GM21423 (cell line): ENCODE results near the gene DDAH2.

Experiments
- ATAC-seq: cut with Tn5 transposase; IDR thresholded peaks from one replicate; pipeline ENCODE4 v1.9.1; 2021; ENCODE audit warnings: mild to moderate bottlenecking, moderate library complexity; ENCODE audit not compliant: unreplicated experiment

Gene DDAH2

DNA sequence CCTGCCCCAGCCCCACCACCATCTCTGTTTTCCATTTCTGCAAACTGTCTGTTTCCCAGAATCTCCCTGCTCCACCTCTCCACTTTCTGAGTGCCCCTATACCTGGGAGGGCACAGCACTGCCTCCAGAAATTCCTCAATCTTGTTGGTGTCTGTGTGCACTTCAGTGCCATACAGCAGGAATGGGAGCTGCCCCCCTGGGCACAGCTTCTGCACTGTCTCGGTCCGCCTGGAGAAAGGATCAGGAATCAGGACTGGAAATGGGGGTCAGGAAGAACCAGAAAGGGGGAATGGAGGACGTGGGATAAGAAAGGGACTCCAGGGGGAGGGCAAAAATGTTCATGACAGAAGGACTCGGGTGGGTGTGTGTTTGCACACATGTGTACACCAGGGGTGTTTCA lies 4.6 kb upstream of the DDAH2 start:
- no peak for ATAC-seq

- ATAC-seq, result no peak
These were observed 2.9 kb upstream of the DDAH2 start for GRCh38 chr6:31732029-31732428.

DNA sequence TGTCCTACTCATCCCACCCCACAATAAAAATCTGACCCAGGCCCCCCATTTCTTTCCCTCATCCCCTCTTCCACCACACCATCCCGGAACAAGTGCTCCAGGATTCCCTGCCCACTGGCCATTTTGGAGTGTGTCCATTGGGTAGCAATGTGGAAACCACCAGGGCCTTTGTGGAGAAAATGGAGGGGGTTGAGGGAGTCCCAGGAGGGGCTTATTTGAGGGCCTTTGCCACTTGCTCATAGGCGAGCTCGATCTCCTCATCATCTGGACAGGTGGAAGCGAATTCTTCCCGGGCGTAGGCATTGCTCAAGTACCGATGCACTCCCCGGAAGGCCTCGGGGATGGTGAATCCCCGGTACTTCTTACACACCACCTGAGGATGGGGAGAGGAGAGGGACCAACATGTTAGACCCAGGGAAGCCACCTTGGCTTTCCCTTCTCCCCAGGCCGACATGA lies 1.6 kb upstream of the DDAH2 start:
- no peak for ATAC-seq

DNA sequence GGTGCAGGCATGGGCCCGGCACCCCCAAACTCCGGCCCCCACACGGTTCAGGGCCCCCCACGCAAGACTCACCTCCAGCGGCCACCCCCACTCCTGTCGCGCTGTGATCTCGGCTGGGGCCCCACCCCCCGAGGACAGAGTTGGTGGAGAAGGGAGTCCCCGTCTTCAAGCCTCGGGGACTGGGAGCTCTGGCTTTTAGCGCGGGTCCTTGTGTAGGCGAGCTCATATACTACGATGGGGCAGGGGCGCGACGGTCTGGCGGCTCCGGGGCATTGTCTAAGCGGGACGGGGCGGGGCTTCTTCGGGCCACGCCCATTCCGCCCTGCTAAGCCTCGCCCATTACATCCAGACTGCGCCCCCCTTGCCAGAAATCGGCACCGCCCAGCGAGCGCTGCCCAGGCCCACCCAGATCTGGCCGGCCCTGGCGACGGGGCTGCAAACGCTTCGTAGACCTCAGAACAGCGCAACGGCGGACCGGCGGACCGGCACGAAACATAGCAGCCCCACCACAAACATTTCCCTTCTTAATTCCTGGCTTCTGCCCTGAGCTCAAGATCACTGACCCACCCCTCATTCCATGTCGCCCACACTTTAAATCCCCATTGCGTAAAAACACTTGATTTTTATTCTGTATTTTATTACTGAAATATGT lies 1.0 kb upstream of the DDAH2 start:
- ATAC-seq, result peak; percentile 27

GRCh38 chr6:31729515-31729978 lies 448 bp upstream of the DDAH2 start:
- ATAC-seq, result no peak

- ATAC-seq, result no peak
These were observed 1.1 kb downstream of the DDAH2 start for GRCh38 chr6:31727717-31728671.

DNA sequence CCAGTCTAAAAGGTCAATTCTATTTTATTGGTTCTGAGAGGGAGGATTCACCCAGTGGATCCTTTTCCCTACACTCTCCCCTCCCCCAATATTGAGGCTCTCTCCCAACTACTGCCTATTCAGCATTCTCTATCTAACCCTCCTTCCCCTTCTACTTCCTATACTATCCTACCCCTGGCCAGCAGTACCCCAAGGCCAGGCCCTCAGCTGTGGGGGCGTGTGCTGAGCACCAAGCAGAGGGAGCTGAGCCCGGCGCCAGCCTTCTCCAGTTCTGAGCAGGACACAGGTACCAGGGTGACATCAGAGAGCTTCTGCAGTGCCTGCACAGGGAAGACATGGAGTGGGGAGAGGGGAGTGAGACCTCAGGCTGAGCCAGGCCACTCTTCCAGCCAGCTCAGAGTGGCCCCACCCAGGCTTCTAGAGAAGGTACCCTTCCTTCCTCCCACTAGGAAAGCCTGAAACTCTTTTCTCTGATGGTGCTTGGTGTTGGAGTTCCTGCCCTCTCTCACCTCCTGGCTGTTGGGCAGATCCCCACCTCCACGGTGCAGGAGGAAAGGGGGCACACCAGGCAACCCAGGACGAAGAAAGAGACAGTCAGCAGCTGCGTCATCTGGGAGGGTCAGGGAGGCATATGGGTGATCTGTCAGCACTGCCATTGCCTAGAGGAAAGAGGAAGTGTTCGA lies 1.9 kb downstream of the DDAH2 start:
- ATAC-seq, result peak; percentile 54

- no peak for ATAC-seq
These were observed 3.4 kb downstream of the DDAH2 start for GRCh38 chr6:31725502-31726350.

DNA sequence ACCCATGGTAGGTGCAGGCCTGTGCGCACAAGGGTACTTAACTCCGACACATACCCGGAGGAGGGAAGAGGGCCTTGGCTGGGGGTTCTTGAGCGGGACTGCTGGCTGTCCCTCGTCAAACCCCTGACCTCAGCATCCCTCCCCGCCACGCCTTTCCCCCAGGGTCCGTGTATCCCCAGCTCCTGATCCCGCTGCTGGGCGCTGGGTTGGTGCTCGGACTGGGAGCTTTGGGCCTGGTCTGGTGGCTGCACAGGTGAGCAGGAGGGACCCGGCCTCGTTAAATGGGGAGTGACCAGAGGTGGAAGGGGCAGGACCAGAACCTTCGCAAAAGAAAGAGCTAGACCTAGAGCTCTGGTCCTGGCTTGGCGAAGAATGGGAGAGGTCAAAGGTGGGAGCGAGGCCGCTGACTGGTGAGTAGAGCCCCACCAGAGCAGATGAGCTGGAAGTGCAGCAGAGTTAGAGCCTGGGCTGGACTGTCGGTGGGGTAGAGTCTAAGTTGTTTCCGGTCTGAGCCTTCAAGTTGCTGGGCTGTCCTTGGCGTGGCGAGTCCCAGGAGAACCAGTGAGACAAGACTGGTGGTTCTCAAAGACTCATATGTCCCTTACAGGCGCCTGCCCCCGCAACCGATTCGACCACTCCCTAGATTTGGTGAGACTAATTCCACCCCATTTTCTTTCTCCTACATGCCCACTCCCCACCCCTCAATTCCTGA lies 5.0 kb downstream of the DDAH2 start:
- ATAC-seq, result no peak

DNA sequence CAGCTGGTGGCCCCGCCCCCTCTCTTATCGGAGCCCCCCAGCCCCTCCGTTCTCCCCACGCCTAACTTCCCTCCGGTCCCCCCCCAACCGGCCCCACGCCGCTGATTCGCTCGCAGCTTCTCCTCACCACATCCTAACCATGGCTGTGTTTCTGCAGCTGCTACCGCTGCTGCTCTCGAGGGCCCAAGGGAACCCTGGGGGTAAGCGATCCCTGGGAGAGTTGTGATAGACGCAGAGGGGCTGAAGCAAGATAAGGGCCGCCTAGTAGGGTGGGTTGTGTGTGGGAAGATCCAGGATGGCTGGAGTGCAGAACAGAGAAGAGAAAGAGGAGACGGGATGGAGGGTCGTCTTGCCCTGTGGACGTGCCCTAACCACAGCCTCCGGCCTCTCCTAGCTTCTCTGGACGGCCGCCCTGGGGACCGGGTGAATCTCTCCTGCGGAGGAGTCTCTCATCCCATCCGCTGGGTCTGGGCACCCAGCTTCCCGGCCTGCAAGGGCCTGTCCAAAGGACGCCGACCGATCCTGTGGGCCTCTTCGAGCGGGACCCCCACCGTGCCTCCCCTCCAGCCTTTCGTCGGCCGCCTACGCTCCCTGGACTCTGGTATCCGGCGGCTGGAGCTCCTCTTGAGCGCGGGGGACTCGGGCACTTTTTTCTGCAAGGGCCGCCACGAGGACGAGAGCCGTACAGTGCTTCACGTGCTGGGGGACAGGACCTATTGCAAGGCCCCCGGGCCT lies 5.7 kb downstream of the DDAH2 start, which contains the start of gene MPIG6B:
Gene MPIG6B (plus strand): TSS at position 129 of the 735 bp plus-strand sequence. CDS start 11 bp downstream, at position 140.
- no peak for ATAC-seq

- ATAC-seq, result no peak
These were observed 6.9 kb downstream of the DDAH2 start for GRCh38 chr6:31722173-31722572.

DNA sequence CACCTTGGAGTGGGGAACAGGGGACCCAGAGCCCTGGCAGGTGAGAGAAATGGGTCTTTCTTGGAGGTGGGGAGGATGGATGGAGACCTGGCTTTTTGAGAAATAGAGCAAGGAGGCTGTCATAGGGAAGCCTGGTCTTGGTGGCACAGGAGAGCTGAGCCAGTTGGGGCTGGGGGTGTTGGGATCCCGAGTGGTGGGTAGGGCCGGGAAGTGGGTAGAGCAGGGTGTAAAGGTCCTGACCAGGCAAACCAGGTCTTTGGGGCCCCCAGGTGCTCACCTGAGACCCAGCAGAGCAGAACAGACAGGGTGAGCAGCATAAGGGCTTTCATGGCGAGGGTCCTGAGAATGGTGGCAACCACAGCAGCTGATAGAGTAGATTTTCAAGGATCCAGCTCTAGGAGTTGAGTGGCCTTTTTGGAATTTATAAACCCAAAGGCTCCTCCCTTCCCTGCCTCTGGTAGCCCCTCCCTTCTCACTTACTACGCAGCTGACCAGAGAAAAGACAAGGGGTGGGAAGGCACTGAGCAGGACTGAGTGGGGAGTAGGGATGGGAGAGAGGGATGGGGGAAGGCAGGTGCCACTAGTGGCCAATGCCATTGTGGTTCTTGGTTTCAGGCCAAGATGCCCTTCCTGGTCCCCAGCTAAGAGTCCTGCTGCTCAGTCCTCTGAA lies 7.6 kb downstream of the DDAH2 start, which contains the start of gene LY6G6C:
Gene LY6G6C (minus strand): TSS at position 396 of the 670 bp plus-strand sequence. CDS start 67 bp downstream, at position 329.
- no peak for ATAC-seq

- no peak for ATAC-seq
These were observed 8.8 kb downstream of the DDAH2 start for GRCh38 chr6:31720196-31720770.

- no peak for ATAC-seq
These were observed 10.1 kb downstream of the DDAH2 start for GRCh38 chr6:31719001-31719400.

- no peak for ATAC-seq
These were observed 10.8 kb downstream of the DDAH2 start for GRCh38 chr6:31718265-31718664.

GRCh38 chr6:31717499-31718222 lies 11.4 kb downstream of the DDAH2 start:
- ATAC-seq, result no peak
